NOMO-1 treated with DMSO at 0.1 percent for 48 hours (cell line): Measurements from ENCODE around the gene MRPL28.
"Not testable (repeated sequence)": the region's sequence is repeated elsewhere in the genome, so short reads cannot be mapped to it uniquely, and the experiment has no call there.

ENCODE experiments used
- DNase-seq: peaks from one replicate; lab custom pipeline; 2025; ENCODE audit not compliant: unreplicated experiment; lab: John Stamatoyannopoulos, UW

The MRPL28 gene

DNA sequence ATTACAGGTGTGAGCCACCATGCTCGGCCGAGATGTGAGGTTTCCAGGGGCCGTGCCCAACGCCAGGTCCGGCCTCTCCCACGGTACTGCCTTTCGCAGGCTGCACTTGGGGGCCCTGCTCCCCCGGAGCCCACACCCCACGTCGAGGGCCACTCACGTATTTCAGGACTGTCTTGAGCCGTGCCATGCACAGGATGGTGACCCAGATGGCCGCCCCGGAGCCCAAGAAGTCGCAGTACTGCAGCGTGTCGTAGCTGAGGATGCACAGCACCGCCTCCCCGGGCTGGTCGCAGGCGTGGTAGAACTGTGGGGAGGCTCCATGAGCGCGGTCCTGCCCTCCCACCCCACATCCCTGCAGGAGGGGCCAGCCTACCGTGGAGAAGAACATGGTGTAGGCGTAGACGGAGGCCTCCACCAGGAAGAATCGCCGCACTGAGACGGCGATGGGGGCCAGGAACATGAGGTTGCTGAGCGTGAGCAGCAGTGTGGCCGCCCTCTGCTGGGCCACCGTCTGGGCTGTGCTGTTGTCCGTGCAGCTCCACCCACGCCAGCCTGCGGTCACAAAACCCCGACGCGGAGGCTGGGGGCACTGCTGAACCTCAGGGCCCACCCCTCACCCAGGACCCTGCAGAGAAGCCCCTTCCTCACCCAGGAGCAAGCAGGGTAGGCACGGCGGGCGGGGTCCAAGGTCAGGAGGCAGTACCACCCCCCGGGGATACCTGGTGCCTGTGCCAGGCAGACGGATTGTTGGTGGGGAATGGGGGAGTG lies 3.7 kb upstream of the MRPL28 start:
- DNase-seq = no peak

GRCh38 chr16:373020-373598 lies 2.8 kb upstream of the MRPL28 start:
- no peak for DNase-seq

DNA sequence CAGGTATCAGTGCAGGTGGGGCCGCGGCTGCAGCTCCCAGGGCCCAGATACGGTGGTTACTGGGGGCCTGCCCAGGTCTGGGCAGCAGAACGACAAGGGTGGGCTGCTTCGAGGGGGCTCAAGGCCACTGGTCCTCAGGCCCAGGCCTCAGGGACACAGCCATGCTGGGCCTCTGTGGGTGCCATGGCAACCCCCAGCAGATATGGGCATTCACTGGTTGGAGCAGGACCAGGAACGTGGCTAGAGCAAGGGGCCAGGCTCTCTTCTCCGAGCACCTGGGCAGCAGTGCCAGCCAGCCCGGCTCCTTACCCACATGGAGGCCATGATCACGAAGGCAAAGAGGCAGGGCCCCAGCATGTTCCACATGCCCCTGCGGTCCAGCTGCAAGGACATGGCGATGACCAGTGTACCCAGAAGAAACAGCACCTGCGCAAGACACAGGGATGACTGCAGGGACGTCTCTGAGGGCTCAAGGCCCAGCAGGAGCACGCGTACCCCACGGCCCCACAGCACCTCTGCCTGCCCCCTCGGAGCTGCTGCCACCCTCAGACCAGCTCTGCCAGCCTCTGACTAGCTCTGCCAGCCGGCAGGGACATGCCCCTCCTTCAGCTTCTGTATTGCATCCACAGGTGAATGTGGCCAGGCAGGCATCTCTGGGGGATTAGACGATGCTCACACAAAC lies 2.1 kb upstream of the MRPL28 start:
- no peak for DNase-seq

GRCh38 chr16:371515-372301 lies 1.4 kb upstream of the MRPL28 start:
- no peak for DNase-seq

DNA sequence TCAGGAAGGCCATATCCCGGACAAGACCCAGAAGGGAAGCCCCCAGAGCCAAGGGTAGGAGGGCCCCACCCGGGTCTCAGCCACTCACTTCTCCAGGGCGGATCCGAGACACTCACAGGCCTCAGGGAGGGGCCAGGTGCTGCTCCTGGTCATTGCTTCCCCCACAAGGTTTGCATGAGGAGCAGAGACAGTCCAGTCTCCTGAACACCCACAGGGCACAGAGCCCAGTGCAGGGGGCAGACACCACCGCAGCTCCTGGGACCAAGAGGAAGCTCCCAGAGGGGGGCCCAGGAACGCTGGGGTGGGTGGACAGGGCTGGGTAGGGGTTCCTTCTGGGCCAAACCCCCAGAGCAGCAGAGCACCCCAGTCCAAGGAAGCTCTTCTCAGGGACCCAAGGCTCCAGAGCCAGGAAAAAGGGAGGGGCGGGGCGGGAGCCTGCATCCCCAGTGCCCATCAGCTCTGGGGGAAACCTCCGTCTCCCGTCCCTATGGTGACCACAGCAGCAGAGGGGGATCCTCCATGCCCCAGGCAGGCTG lies 709 bp upstream of the MRPL28 start:
- no peak for DNase-seq

GRCh38 chr16:369866-370436 lies 387 bp downstream of the MRPL28 start:
- no peak for DNase-seq

DNA sequence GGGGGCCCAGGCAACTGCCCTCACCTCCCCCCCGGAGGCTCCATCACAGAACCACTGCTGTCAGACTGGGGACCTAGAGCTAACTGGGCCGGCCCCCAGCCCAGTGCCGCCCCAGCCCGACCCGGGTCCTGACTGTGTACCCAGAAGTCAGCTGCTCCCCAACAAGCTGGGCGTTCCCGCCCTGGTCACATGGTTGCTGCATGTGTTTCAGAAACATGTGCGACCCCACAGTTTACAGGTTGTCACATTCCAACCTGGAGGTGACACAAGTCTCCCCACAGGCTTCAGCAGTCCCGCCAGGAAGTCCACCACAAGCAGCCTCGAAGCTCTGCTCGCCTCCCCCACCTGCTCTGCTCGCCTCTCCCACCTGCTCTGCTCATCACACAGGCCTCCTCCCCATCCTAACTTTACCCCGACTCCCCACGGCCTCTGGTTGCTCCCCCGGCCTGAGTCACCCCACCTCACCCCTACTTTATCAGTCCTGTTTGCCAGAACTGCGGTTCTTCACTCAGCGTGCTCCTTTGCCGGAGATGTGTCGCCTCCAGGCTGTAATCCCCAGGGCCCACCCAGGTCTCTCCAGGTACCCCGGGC lies 968 bp downstream of the MRPL28 start:
- no peak for DNase-seq

GRCh38 chr16:368388-369158 lies 1.8 kb downstream of the MRPL28 start:
- no peak for DNase-seq

GRCh38 chr16:367333-367903 lies 2.9 kb downstream of the MRPL28 start:
- no peak for DNase-seq

DNA sequence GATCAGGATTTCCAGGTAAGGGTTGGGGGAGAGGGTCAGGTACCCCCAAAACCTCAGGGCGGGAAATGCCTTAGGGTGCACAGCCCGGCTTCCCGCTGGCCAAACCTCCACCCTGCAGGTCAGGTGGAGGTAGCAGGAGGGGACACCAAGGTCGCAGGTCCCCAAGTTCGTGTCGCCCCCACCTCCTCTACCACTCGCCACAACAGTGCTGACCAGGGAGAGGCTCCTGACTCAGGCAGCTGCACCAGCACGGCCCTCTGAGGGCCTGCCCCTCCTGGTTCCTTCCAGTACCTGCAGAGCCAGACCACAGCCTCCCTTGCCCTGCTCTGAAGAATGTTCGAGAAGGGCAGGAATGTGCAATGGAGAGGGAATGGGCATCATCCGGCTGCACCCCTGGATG lies 3.9 kb downstream of the MRPL28 start:
- DNase-seq = no peak

DNA sequence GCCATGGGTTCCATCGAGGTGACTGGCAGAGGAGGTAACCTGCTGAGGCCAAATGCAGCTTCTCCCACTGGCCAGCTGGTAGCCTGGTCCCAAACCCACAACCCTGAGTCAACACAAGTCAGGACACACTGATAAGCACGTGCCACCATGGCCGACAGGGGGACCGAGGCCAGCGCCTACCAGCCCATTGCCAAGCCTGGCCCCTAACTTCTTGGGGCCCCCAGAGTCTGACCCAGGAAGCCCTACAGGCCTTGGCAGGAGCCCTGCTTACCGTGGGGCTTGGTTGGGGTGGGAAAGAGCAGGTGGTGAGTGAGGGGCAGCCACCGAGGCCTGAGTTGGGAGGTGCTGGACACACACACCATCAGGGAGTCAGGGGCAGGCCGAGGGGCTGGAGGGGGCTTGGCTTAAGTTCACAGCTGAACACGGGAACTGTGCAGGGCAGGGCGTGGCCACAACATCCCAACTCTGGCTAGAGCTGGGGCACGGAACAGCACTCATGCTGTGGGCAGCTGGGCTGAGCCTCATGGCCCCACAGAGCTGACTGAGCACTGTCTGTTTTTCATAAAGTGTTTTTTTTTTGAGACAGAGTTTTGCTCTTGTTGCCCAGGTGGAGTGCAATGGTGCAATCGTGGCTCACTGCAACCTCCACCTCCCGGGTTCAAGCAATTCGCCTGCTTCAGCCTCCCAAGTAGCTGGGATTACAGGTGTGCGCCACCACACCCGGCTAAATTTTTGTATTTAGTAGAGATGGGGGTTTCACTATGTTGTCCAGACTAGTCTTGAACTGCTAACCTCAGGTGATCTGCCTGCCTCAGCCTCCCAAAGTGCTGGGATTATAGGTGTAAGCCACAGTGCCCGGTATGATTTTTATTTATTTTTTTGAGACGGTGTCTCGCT lies 5.5 kb downstream of the MRPL28 start:
- no peak for DNase-seq

GRCh38 chr16:363766-364490 lies 6.4 kb downstream of the MRPL28 start:
- no peak for DNase-seq

GRCh38 chr16:363110-363765 lies 7.1 kb downstream of the MRPL28 start:
- DNase-seq = no peak

DNA sequence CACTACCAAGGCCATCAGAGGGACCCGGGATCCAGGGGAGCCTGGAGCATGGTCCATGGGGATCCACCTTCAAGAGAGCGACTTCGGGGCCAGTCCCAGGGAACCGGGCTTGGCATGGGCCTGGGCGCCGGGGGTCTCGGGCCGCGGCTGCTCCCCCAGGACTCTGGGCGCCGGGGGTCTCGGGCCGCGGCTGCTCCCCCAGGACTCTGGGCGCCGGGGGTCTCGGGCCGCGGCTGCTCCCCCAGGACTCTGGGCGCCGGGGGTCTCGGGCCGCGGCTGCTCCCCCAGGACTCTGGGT lies 7.7 kb downstream of the MRPL28 start:
- DNase-seq = not testable (repeated sequence)

- peak; percentile 76 for DNase-seq
Measured at GRCh38 chr16:361872-362701, 8.3 kb downstream of the MRPL28 start.

GRCh38 chr16:361341-361871 lies 8.9 kb downstream of the MRPL28 start:
- DNase-seq = no peak
